SH-SY5Y (cell line): ENCODE results near the gene NAA10.

Experiments used
- GATA2 ChIP-seq: IDR thresholded peaks from 2 replicates; pipeline ENCODE4 v1.6.1; 2011; ENCODE audit warnings: mild to moderate bottlenecking, low read depth, low read length
- GATA3 ChIP-seq: IDR thresholded peaks from 2 replicates; pipeline ENCODE4 v1.6.1; 2011; ENCODE audit warnings: low read depth, mild to moderate bottlenecking, low read length, moderate library complexity

- TF ChIP-seq GATA2, result no peak
- no peak for TF ChIP-seq GATA3
These were observed 8.3 kb downstream of the NAA10 start for GRCh38 chrX:153926552-153926857.
